ENCODE results near the gene SHC3. TPM values are rescaled to one million over a fixed set of nuclear protein-coding genes. Genes with fewer than 3 reads are reported as not detected.

SHC3 gene
- total RNA-seq, 4 donors from 2014 or later: 1.1 to 11.4 (median 3.4) TPM

- no peak overlapping the region for H3K4me3 ChIP-seq
- H3K27ac ChIP-seq: no peak overlapping the region
- no peaks in the 10 kb centered on the region for H3K36me3 ChIP-seq
- no peaks in the 10 kb centered on the region for H3K9me3 ChIP-seq
- H3K4me1 ChIP-seq: peaks cover 0 to 14% (median 0%) of the 10 kb centered on the region in 4 donors
- 45 to 53% methylated on average over 2 of the region's 2 CpGs for WGBS, 2 donors
- peaks cover 0 to 9% of the 10 kb centered on the region in 2 donors for H3K27me3 ChIP-seq
- no peak for DNase-seq (ENCODE audit: low spot score in 2 of 2)
- TF ChIP-seq CTCF (IDR thresholded peaks at IDR 0.05): no peak
- TF ChIP-seq EP300 (IDR thresholded peaks at IDR 0.05): no peak
- TF ChIP-seq POLR2A (IDR thresholded peaks at IDR 0.05): no peak
These were observed 6.2 kb downstream of the SHC3 start for GRCh38 chr9:89172398-89172797.

GRCh38 chr9:89171693-89172092 is 6.9 kb downstream of the SHC3 start:
- 84 to 92% methylated on average over 3 to 4 of the region's 4 CpGs for WGBS, 2 donors

GRCh38 chr9:89171231-89171630 is 7.4 kb downstream of the SHC3 start:
- no peak overlapping the region for H3K27ac ChIP-seq

More at GRCh38 chr9:89171693-89172092, 6.9 kb downstream of the SHC3 start:
- H3K27me3 ChIP-seq: peaks cover 0 to 2% of the 10 kb centered on the region in 2 donors
- H3K36me3 ChIP-seq: no peaks in the 10 kb centered on the region
- TF ChIP-seq EP300 (IDR thresholded peaks at IDR 0.05): no peak
- no peak for TF ChIP-seq CTCF (IDR thresholded peaks at IDR 0.05)
- no peak for TF ChIP-seq POLR2A (IDR thresholded peaks at IDR 0.05)
- H3K4me1 ChIP-seq: peaks cover 0 to 12% (median 0%) of the 10 kb centered on the region in 4 donors
- no peaks in the 10 kb centered on the region for H3K9me3 ChIP-seq
- H3K27ac ChIP-seq: no peak overlapping the region
- DNase-seq (ENCODE audit: low spot score in 2 of 2): no peak
- H3K4me3 ChIP-seq: no peak overlapping the region

GRCh38 chr9:89168901-89169813 is 9.5 kb downstream of the SHC3 start:
- TF ChIP-seq CTCF (IDR thresholded peaks at IDR 0.05) (no peak), EP300 (IDR thresholded peaks at IDR 0.05) (no peak)
- no peaks in the 10 kb centered on the region for H3K36me3 ChIP-seq
- H3K27ac ChIP-seq: peak overlapping the region in 1 of 4 donors; percentile 40
- no peak overlapping the region for H3K4me3 ChIP-seq
- no peaks in the 10 kb centered on the region for H3K9me3 ChIP-seq
- H3K4me1 ChIP-seq: peaks cover 0 to 12% (median 0%) of the 10 kb centered on the region in 4 donors
- no peaks in the 10 kb centered on the region for H3K27me3 ChIP-seq
- WGBS, 2 donors: 90 to 94% methylated on average over 9 of the region's 9 CpGs
- DNase-seq (ENCODE audit: low spot score in 2 of 2): no peak

More at GRCh38 chr9:89171231-89171630, 7.4 kb downstream of the SHC3 start:
- Histone ChIP-seq H3K9me3 (no peaks in the 10 kb centered on the region), H3K36me3 (no peaks in the 10 kb centered on the region), H3K27me3 (no peaks in the 10 kb centered on the region), H3K4me1 (peaks cover 0 to 12% (median 0%) of the 10 kb centered on the region in 4 donors), H3K4me3 (no peak overlapping the region)
- 9 to 27% methylated on average over 3 of the region's 3 CpGs for WGBS, 2 donors
- DNase-seq (ENCODE audit: low spot score in 2 of 2): no peak
- no peak for TF ChIP-seq CTCF (IDR thresholded peaks at IDR 0.05)
- TF ChIP-seq POLR2A (IDR thresholded peaks at IDR 0.05): no peak
- no peak for TF ChIP-seq EP300 (IDR thresholded peaks at IDR 0.05)

GRCh38 chr9:89167788-89168187 is 10.8 kb downstream of the SHC3 start:
- TF ChIP-seq EP300 (IDR thresholded peaks at IDR 0.05): no peak
- no peak for TF ChIP-seq CTCF (IDR thresholded peaks at IDR 0.05)
- no peak for TF ChIP-seq POLR2A (IDR thresholded peaks at IDR 0.05)

More at GRCh38 chr9:89167788-89168187, 10.8 kb downstream of the SHC3 start:
- Histone ChIP-seq H3K4me1 (peaks cover 0 to 12% (median 0%) of the 10 kb centered on the region in 4 donors), H3K9me3 (no peaks in the 10 kb centered on the region), H3K36me3 (no peaks in the 10 kb centered on the region), H3K4me3 (no peak overlapping the region), H3K27me3 (no peaks in the 10 kb centered on the region), H3K27ac (no peak overlapping the region)
- 90 to 97% methylated on average over 5 of the region's 5 CpGs for WGBS, 2 donors
- DNase-seq (ENCODE audit: low spot score in 2 of 2): no peak
